Measurements from ENCODE around the gene ACADVL. TPM values are rescaled to one million over a fixed set of nuclear protein-coding genes. Genes with fewer than 3 reads are reported as not detected.
A peak's percentile ranks its signal among the peaks of the same experiment; 100 is the strongest.

Gene ACADVL
- total RNA-seq, 1 experiment from 2014 or later: 469 TPM

DNA sequence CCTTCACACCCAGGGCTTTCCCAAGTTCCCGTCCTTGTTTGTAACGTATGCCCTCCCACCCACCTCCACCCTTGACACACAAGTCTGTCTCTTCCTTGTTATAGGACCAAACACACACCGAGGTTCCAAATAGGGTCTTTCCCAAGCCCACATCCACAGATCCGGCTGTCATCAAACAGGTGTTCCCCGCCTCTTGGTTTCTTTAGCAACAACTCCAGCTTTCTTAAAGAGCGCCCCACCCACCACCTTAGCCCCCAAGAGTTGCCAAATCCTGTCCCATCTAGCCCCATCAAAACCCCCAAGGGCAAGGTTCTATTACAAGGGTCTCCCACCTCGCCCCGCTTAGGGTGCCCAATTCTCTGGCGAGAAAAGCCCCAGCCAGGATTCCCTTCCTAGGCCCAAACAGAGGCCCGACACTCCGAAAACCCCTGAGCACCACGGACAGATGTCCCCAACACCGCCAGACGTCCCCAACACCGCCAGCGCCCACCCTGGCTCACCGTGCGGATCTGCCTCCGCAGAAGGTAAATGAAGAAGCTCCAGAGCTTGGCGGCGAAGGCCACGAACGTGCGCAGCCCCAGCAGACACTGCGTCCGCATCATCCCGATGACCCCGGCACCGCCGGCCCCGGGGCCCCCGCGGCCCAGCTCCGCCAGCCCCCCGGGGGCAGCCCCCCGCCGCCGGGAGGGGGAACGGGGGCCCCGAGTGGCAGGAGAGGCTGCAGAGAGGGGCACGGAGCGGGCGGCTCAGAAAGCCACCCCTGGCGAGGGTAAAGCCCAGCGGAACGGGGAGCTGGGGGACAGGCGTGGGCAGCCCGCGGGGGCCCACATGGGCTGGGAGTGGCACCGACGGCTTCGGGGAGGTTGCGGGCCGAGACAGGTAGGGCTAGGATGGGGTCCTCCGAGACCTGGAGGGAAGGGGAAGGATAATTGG, 31.2 kb downstream of the ACADVL start:
- DNase-seq (ENCODE audit: low spot score): no peak

DNA sequence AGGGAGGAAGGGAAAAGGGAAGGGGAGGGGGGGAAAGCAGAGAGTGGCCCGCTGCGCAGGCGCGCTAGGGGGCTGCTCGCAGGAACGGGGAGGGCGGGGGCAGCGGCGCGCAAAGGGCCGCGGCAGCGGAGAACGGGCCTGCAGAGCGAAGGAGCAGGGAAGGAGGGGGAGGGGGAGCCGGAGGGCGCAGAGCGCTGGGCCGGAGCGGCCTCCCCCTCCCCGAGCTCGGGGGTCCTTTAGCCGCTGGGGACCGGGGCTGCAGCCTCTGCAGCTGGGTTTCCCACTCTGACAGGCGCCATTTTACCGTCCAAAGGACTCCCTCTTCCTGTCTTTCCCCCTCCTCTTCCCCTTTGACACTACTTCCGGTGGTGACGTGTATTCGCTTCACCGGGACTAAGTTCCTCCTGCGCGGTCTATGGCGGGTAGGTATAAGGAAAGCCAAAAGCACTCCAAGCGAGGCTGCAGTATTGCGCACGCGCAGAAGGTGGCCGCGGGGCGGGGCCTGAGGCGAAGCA, 32.0 kb downstream of the ACADVL start, which contains the start of gene CTDNEP1:
CTDNEP1 (minus strand) TSS at position 74 of the 515 bp plus-strand sequence. CDS start 438 bp downstream, outside the sequence.
- peak; percentile 96 for DNase-seq (ENCODE audit: low spot score)

DNA sequence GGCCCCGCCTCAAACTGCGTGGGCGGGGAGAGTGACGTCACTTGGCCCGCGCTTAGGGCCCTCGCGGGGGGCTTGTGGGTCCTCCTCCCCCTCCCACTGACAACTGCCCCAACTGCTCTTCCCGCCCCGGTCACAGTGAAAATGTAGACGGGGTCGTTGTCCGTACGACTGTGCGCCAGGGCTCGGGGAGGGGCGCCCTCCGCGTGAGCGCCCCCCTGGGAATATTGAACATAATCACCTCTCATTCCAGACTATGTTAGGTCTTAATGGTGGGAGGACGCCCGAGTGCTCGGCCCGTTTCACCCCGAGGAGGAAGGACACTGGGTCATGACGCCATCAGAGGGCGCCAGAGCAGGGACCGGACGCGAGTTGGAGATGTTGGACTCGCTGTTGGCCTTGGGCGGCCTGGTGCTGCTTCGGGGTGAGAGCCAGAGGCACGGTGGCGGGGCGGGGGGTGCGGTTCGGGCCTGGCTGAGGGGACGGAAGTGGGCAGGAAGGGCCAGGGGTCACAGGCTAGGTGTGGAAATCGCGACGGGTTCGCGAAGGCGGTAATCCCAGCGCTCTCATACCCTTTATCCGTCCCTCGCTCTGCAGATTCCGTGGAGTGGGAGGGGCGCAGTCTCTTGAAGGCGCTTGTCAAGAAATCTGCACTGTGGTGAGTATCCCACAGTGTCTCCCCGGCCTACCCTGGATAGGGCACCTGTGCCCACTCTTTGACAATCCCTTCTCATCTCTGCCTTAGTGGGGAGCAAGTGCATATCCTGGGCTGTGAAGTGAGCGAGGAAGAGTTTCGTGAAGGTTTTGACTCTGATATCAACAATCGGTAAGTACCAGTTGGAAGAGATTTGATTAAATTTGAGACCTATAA, 32.7 kb downstream of the ACADVL start, which contains the start of gene ELP5:
ELP5 (plus strand) TSS at position 40 of the 868 bp plus-strand sequence; CDS start at position 376, 336 bp downstream.
- peak; percentile 84 for DNase-seq (ENCODE audit: low spot score)

DNA sequence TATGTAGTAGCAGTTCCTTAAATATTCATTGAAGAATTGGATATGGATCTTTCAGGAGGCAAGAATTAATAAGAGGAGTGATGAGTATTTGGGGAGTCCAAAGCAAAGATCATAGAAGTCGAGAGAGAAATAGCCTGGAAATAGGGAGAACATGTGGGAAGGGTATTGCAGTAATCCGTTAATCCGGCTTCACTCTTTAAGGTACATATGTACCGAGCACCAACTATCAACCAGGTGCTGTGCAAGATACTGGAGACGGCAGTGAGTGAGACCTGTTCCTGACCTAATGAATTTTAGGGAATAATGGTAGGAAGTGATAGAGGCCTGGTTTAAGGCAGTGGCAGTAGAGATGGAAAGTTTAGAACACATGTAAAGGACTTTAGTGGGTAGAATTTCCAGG, 33.3 kb downstream of the ACADVL start:
- DNase-seq (ENCODE audit: low spot score): peak; percentile 21

DNA sequence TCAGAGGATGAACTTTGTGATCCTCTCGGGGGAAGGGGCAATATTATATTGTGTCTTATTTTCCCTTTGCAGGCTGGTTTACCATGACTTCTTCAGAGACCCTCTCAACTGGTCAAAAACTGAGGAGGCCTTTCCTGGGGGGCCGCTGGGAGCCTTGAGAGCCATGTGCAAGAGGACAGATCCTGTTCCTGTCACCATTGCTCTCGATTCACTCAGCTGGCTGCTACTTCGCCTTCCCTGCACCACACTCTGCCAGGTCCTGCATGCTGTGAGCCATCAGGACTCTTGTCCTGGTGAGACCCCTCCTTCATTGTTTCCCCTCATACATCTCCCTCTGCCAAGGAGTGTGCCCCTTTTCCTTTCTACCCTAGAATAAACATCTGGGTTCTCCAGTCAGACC, 34.8 kb downstream of the ACADVL start:
- no peak for DNase-seq (ENCODE audit: low spot score)

DNA sequence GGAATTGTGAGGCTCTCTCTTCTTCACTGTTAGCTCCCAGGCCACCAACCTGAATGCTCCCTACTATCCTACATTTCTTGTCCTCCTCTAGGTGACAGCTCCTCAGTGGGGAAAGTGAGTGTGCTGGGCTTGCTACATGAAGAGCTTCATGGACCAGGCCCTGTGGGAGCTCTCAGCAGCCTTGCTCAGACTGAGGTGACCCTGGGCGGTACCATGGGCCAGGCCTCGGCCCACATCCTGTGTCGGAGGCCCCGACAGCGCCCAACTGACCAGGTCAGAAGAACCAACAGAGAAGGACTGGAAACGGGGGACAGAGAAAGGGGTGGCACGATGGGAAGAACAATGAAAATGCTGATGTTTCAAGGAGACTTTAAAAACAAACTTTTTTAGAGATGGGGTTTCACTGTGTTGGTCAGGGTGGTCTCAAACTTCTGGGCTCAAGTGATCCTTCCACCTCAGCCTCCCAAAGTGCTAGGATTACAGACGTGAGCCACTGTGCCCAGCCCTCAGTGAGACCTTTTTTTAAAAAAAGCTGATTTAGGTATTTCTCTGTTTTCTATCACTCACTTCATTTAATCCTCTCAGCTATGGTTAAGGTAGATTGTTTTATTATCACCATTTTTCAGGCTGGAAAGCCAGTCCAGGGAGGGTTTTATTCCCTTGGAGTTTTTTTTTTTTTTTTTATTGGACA, 37.2 kb downstream of the ACADVL start:
- DNase-seq (ENCODE audit: low spot score): no peak

DNA sequence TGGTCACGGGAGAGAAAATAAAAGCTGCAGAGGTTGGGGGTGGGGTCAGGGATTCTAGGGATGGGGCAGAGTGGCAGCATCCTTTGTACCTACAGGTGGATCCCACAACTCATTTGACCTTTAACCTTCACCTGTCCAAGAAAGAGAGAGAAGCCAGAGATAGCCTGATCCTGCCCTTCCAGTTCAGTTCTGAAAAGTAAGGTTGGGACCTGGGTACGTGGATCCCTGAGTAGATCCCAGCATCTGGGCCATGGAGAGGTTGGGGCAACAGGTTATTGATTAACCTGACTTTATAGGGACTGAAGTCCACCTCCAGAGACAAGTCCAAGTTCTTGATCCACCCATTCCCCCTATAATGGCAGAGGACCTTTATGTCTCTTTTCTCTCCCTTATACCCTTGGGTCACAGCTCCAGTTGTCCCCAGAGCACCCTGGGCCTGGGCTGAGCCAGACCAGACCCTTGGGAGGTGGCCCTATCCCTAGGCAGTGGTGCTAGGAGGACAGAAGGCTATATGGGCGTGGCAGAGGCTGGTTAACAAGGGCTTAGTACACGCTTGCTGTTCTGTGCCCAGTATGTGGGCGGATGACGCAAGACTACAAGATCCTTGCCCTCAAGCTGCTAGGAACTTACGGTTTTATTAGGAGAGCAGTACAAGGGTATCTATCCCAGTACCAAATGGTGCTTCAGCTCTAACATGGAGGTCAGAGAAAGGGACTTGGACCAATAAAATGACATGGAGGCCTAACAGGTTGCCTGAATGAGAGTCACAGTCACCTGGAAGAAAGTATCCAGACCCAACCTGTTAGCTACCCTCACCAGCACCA, 39.2 kb downstream of the ACADVL start:
- DNase-seq (ENCODE audit: low spot score): peak; percentile 74

DNA sequence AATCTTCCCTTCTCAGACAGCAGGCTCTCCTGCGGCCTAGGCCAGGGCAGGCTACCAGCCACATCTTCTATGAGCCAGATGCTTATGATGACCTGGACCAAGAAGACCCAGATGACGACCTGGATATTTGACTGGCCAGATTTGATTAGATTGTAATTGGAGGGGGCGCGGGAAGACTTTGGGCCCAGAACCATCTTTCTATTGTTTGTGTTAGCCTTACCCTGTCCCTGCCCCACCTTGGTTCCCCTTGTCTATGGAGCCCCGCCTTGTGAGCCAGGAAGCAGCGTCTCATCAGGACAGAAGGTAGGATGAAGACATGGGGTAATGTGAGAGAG, 39.8 kb downstream of the ACADVL start:
- no peak for DNase-seq (ENCODE audit: low spot score)

DNA sequence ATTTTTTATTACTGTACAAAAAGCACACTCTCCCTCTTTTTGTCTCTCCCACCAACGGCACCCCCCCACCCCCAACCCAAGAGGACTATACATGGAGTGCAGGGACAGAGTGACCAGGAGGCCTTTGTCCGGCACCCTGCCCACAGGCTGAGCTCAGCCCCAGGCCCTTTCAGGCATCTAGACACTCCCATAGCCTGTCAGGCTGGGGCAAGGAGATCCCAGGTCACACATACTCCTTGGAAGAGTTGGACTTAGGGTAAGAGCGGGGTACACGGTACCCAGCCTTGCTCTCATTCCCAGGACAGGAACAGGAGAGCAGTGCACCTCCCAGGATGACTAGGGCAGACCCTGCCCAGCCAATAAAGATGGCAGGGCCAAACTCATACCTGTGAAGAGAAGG, 40.4 kb downstream of the ACADVL start:
- no peak for DNase-seq (ENCODE audit: low spot score)

DNA sequence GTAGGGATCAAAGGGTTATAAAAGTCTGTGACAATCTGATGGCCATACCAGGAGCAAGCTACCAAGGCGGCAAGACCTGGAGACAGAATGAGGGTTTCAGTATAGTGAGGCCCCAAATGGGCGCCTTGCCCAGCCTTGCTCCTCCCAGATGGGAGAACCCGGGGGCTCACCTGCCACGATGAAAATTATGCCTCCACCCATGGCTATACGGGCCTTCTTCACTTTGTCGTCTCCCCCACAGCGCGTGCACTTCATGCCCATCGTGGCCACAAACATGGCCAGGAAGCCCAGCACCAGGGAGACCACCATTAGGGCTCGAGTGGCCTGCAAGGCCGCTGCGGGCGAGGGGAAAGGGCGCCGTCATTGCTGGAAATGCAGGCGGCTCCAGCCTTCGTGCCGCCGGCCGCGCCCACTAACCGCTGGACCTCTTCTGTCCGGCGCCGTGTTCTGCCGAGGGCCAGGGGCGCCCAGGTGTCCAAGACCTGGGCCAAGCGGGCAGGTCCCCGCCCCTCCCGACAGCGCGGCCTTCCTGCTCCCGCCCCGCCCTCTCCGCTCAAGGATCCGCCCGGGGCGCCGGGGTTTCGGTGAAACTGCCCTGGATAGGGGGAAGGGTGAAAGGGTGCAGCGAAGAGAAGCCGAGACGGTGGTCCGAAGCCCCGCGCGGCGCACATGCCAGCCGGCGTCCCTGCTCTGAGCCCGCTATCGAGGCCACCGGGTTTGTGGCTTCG, 41.1 kb downstream of the ACADVL start:
- DNase-seq (ENCODE audit: low spot score): peak; percentile 73

DNA sequence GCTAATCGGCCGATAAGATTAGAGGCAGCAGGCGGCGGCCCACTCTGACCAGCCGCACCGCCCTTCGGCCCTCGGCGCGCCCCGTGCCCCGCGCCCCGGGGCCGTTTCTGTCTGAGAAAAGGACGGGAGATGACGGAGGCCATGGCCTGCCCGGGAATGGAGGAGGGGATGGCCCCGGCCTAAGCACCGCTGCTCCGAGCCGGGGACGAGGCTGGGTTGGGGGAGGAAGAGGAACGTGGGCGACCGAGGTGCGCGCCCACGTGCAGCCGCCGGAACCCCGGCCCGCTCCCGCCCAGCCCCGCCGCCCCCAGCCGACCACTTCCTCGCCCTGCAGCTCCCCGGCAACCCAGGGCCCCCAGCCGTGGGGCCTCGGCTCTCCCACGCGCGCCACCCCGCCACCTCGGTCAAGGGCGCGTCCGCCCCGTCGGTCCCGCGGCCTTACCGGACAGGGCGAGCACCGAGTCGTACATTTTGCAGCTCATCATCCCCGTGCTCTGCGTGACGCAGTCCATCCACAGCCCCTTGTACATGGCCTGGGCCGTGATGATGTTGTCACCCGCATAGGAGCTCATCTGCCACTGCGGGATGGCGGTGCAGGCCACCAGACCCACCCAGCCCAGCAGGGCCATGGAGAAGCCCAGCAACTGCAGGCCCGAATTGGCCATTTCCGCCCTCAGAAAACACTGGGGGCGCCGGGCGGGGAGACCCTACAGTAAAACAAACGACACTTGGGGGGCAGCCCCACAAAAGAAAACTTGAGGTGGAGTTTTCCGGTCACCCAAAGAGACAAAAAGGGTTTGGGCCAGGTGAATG, 41.8 kb downstream of the ACADVL start:
- DNase-seq (ENCODE audit: low spot score): no peak

DNA sequence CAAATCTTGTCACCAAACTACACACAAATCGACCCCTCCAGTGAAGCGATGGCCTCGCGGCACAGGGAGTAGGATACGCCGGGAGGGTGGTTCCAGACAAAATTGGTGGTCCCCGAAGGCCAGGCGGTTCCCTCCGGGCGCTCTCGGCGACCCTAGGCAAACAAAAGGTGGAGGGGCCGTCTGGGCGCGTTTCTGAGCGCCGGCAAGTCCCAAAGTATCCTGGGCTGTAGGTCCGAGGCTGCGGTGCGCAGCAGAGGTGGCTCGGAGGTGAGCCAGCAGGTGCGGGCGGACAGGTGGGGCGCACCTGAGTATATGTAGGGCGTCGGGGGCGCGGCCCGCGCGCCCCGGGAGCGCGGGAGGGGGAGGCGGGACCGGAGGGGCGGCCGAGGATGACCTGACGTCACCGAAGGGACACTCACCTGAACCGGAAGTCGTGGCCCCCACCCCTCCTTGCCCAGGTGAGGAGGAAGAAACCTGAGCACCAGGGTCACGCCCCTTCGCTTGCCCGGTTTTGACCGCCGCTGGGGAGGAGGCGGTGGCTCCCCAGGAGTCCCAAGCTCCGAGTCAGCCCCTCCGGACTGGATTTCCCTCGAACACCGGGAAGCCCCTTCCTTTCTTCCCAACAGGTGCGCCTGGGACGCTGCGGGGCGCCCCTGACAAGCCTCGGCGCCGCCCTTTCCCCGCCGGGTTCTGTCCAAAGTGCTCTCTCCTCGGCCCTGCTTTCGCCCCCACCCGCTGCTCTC, 42.6 kb downstream of the ACADVL start, which contains the start of gene CLDN7:
CLDN7 (minus strand) TSS at position 287 of the 743 bp plus-strand sequence. CDS start 435 bp downstream, outside the sequence.
- DNase-seq (ENCODE audit: low spot score): peak; percentile 92

DNA sequence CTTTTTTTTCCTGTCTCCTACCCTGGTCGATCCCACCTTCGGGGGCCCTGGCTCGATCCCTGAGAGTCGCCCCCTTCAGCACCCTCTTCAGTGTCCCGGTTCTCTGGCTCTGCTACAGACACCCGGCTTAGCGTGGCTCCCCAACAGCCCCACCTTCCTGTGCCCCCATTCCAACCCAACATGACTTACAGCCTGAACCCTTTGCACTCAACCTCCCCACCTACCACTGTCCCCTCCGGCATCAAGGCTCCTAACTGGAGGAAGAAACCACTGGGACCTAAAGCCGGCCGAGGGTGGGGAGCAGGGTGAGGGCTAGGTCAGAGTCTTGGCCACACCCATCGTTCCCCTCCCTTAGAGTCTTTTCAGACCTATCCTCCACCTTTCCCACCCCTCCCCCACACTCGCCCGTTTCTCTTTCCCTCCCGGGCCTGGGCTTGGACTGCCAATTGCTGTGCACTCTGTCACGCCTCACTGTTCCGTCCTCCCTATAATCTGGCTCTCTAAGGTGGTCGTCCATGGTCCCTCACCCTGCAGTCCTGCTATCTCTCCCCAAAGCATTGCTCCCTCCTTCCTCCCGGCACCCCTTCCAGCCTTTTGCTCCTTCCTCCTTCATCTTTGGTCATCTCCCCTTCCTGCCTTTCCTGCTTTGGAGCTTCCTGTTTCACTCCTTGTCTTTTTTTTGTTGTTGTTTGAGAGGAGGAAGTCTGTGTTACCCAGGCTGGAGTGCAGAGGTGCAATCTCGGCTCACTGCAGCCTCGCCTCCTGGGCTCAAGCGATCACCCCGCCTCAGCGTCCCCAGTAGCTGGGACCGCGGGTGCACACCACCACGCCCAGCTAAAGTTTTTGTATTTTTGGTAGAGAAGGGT, 43.4 kb downstream of the ACADVL start:
- DNase-seq (ENCODE audit: low spot score): peak; percentile 85

DNA sequence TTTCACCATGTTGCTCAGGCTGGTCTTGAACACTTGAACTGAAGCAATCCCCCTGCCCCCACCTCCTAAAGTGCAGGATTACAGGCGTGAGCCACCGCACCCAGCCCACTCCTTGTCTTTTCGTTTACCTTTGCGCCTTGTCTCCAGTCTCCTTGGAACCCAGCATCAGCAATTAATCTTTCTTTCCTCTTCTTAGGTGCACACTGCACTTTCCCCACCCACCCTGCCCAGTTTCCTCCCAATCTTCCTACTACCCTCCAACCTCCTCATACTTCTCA, 44.0 kb downstream of the ACADVL start:
- no peak for DNase-seq (ENCODE audit: low spot score)

DNA sequence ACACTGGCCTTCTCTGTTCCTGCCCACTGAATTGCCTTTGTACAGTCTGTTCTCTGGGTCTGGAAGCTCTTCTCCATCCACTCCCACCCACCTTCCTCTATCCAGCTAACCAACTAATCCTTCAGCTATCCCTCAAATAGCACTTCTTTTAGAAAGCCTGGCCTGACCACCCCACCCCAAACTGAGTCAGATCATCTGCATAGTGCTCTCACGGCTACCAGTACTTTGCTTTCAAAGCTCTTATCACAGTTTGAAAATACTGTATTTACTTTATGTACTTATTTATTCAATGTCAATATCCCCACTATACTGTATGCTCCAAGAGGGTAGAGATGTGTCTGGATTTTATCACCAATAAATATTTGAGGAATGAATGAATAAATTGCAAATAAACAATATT, 47.0 kb downstream of the ACADVL start:
- no peak for DNase-seq (ENCODE audit: low spot score)

All from HT-29 (cell line).